ENCODE data around the gene MGRN1. TPM values are rescaled to one million over a fixed set of nuclear protein-coding genes. Genes with fewer than 3 reads are reported as not detected.

MGRN1 gene
- total and polyA plus RNA-seq, 12 donors = 19.2 to 73.5 (median 40.8) TPM

- no peak overlapping the region for H3K27ac ChIP-seq
- H3K4me3 ChIP-seq = no peak overlapping the region
- no peaks in the 10 kb centered on the region for H3K4me1 ChIP-seq
- no peak for TF ChIP-seq CTCF (IDR thresholded peaks at IDR 0.05)
- no peak for ATAC-seq
- peaks cover 0 to 100% (median 24%) of the 10 kb centered on the region in 9 donors for H3K36me3 ChIP-seq
- H3K27me3 ChIP-seq = no peaks in the 10 kb centered on the region
- WGBS, 2 donors = 95 to 97% methylated on average over 18 of the region's 18 CpGs
- no peak for DNase-seq
- intact Hi-C loops (cut with DNase I) = no loop called here
- H3K9me3 ChIP-seq = no peaks in the 10 kb centered on the region
These were observed 102.0 kb downstream of the MGRN1 start for GRCh38 chr16:4726616-4727015.

- Histone ChIP-seq H3K27ac (no peak overlapping the region), H3K9me3 (no peaks in the 10 kb centered on the region), H3K36me3 (peaks cover 0 to 80% (median 24%) of the 10 kb centered on the region in 9 donors), H3K4me3 (no peak overlapping the region), H3K27me3 (no peaks in the 10 kb centered on the region), H3K4me1 (peaks cover 0 to 11% (median 5%) of the 10 kb centered on the region in 9 donors)
- ATAC-seq (no peak), DNase-seq (no peak)
- intact Hi-C loops (cut with DNase I) = no loop called here
- WGBS, 2 donors = 93 to 94% methylated on average over 8 of the region's 8 CpGs
- TF ChIP-seq CTCF (IDR thresholded peaks at IDR 0.05) = no peak
These were observed 104.0 kb downstream of the MGRN1 start for GRCh38 chr16:4728676-4729075.

DNA sequence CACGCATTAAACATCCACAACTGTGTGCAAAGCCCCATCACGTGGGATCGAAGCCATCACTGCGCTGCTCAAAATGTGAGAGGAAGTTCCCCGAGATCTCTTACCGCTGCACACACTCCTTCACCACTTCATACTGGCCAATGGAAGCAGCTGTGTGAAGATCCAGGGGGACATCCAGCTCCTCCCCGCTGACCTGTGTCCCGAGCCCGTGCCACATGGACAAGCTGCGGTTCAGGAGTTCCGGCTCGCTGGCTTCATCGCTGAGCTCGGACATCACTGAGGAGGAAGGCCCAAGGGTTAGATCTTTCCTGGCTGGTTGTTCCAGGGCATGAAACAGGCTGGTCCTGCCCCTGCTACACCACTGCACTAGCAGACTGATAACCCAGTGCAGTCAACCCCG is 105.2 kb downstream of the MGRN1 start:
- ATAC-seq (no peak), DNase-seq (no peak)
- intact Hi-C loops (cut with DNase I) = loop anchor here in 2 of 10 donors (5.0 to 10.0 kb wide), 2 partner anchors 37 to 225 kb away; partner anchors contain the start of genes SEC14L5 (in 1 of the 2) and ZNF500 (in 1 of the 2)
- Histone ChIP-seq H3K27ac (no peak overlapping the region), H3K36me3 (peaks cover 0 to 68% (median 20%) of the 10 kb centered on the region in 9 donors), H3K4me3 (no peak overlapping the region), H3K27me3 (no peaks in the 10 kb centered on the region), H3K9me3 (no peaks in the 10 kb centered on the region), H3K4me1 (peaks cover 0 to 13% (median 7%) of the 10 kb centered on the region in 9 donors)
- no peak for TF ChIP-seq CTCF (IDR thresholded peaks at IDR 0.05)
- WGBS, 2 donors = 94 to 95% methylated on average over 15 of the region's 15 CpGs

- no peaks in the 10 kb centered on the region for H3K27me3 ChIP-seq
- H3K27ac ChIP-seq = peak overlapping the region in 9 of 10 donors; percentile 66 to 85 (median 80)
- ATAC-seq (no peak), DNase-seq (no peak)
- H3K36me3 ChIP-seq = peaks cover 0 to 36% (median 10%) of the 10 kb centered on the region in 9 donors
- TF ChIP-seq CTCF (IDR thresholded peaks at IDR 0.05) = no peak
- intact Hi-C loops (cut with DNase I) = loop anchor here in 2 of 10 donors (5.0 to 10.0 kb wide), 2 partner anchors 34 to 222 kb away; partner anchors contain the start of genes SEC14L5 (in 1 of the 2) and ZNF500 (in 1 of the 2)
- H3K4me1 ChIP-seq = peaks cover 2 to 20% (median 15%) of the 10 kb centered on the region in 9 donors
- no peaks in the 10 kb centered on the region for H3K9me3 ChIP-seq
- 31 to 42% methylated on average over 17 of the region's 17 CpGs for WGBS, 2 donors
- peak overlapping the region; percentile 77 to 99 (median 93) for H3K4me3 ChIP-seq
These were observed 108.7 kb downstream of the MGRN1 start for GRCh38 chr16:4733211-4733742.
